Cardiac muscle cell (in vitro differentiated cells and primary cell): ENCODE measurements around the gene PSMA8. TPM values are rescaled to one million over a fixed set of nuclear protein-coding genes. Genes with fewer than 3 reads are reported as not detected.

ENCODE experiments used
- DNase-seq, 2 donors: peaks; one replicate each; pipeline versions ENCODE4 v3.0.0 to v3.0.0-alpha.2; 2010 to 2017; ENCODE audit warnings: low read depth in 1 of 2, low spot score in 1 of 2
- H3K27ac ChIP-seq: fragments of 200-600 bp; sonication (generic); 2 replicates; pipeline ENCODE4 v1.5.1; 2016
- H3K27me3 ChIP-seq: fragments of 200-600 bp; sonication (generic); 2 replicates; pipeline ENCODE4 v1.6.0; 2016; ENCODE audit warnings: control low read depth
- H3K36me3 ChIP-seq: fragments of 200-600 bp; sonication (generic); 2 replicates; pipeline ENCODE4 v1.5.1; 2016; ENCODE audit warnings: control low read depth
- H3K4me1 ChIP-seq: fragments of 200-600 bp; sonication (generic); 2 replicates; pipeline ENCODE4 v1.8.1; 2017; ENCODE audit warnings: low read depth, mild to moderate bottlenecking, mixed run types
- H3K4me3 ChIP-seq: fragments of 200-600 bp; sonication (generic); 2 replicates; pipeline ENCODE4 v1.5.1; 2016; ENCODE audit warnings: mild to moderate bottlenecking
- H3K9me3 ChIP-seq: fragments of 200-600 bp; sonication (generic); 2 replicates; pipeline ENCODE4 v1.5.1; 2017; ENCODE audit warnings: low read depth, mild to moderate bottlenecking, control low read depth
- CTCF ChIP-seq: IDR thresholded peaks from 2 replicates; pipeline ENCODE4 v1.5.1; 2012; ENCODE audit warnings: low read depth, mild to moderate bottlenecking, low read length
- polyA plus RNA-seq: library from polyadenylated mRNA; unstranded; fragments of >200 nt; fragmentation: Nextera tagmentation; extraction: Ambion mirVana; gene quantifications from 2 replicates; pipeline ENCODE4 v1.2.1, GENCODE V29; 2016
- total RNA-seq: library from RNA; depleted of rRNA; stranded (reverse); fragments of >200 nt; gene quantifications from 2 replicates; pipeline ENCODE4 v1.2.3, GENCODE V29; 2016

PSMA8 gene
- total RNA-seq: not detected in 2 replicates
- not detected in 2 replicates for polyA plus RNA-seq

- Histone ChIP-seq H3K27me3 (no peaks in the 10 kb centered on the region), H3K9me3 (no peaks in the 10 kb centered on the region), H3K4me1 (no peaks in the 10 kb centered on the region), H3K4me3 (no peak within 1 kb of the TSS), H3K27ac (no peak within 1 kb of the TSS), H3K36me3 (no peaks in the 10 kb centered on the region)
- TF ChIP-seq CTCF: no peak
- peak in 1 of 2 donors; percentile 26 for DNase-seq
Measured at GRCh38 chr18:26133652-26134051, at the start of gene PSMA8. PSMA8 (plus strand) TSS chr18:26133869; CDS start chr18:26133966, 97 bp downstream.

GRCh38 chr18:26085056-26085455, 48.6 kb upstream of the PSMA8 start:
- Histone ChIP-seq H3K27ac (no peak overlapping the region), H3K36me3 (peaks cover 33% of the 10 kb centered on the region), H3K9me3 (no peaks in the 10 kb centered on the region), H3K27me3 (no peaks in the 10 kb centered on the region), H3K4me1 (peaks cover 16% of the 10 kb centered on the region), H3K4me3 (no peak overlapping the region)
- no peak for TF ChIP-seq CTCF
- peak in 1 of 2 donors; percentile 72 for DNase-seq

- Histone ChIP-seq H3K4me1 (peaks cover 16% of the 10 kb centered on the region), H3K9me3 (no peaks in the 10 kb centered on the region)
- TF ChIP-seq CTCF: no peak
Measured at GRCh38 chr18:26086959-26087358, 46.7 kb upstream of the PSMA8 start.

GRCh38 chr18:26088487-26088886, 45.2 kb upstream of the PSMA8 start:
- Histone ChIP-seq H3K36me3 (peaks cover 25% of the 10 kb centered on the region), H3K4me3 (peak overlapping the region; percentile 81), H3K4me1 (peaks cover 16% of the 10 kb centered on the region), H3K9me3 (no peaks in the 10 kb centered on the region), H3K27me3 (no peaks in the 10 kb centered on the region), H3K27ac (no peak overlapping the region)
- peak in 1 of 2 donors; percentile 14 for DNase-seq
- TF ChIP-seq CTCF: no peak

More at GRCh38 chr18:26086959-26087358, 46.7 kb upstream of the PSMA8 start:
- Histone ChIP-seq H3K36me3 (peaks cover 28% of the 10 kb centered on the region), H3K4me3 (no peak overlapping the region), H3K27me3 (no peaks in the 10 kb centered on the region), H3K27ac (no peak overlapping the region)
- no peak for DNase-seq

- Histone ChIP-seq H3K4me1 (peaks cover 16% of the 10 kb centered on the region), H3K9me3 (no peaks in the 10 kb centered on the region), H3K27ac (peak overlapping the region; percentile 93), H3K4me3 (peak overlapping the region; percentile 81), H3K27me3 (no peaks in the 10 kb centered on the region), H3K36me3 (peaks cover 24% of the 10 kb centered on the region)
- TF ChIP-seq CTCF: no peak
- peak; percentile 18 to 43 for DNase-seq
Measured at GRCh38 chr18:26089293-26090129, 44.2 kb upstream of the PSMA8 start.
